C1 segment of cervical spinal cord (tissue), 14 donors: ENCODE measurements around the gene KDM4B.
"Not testable (repeated sequence)": the region's sequence is repeated elsewhere in the genome, so short reads cannot be mapped to it uniquely, and the experiment has no call there.

Experiments
- DNase-seq, 14 donors: peaks; one replicate each; lab custom pipeline; 2025; lab: John Stamatoyannopoulos, UW

Gene KDM4B

GRCh38 chr19:5147074-5147977 is 178.4 kb downstream of the KDM4B start:
- DNase-seq, result no peak

DNA sequence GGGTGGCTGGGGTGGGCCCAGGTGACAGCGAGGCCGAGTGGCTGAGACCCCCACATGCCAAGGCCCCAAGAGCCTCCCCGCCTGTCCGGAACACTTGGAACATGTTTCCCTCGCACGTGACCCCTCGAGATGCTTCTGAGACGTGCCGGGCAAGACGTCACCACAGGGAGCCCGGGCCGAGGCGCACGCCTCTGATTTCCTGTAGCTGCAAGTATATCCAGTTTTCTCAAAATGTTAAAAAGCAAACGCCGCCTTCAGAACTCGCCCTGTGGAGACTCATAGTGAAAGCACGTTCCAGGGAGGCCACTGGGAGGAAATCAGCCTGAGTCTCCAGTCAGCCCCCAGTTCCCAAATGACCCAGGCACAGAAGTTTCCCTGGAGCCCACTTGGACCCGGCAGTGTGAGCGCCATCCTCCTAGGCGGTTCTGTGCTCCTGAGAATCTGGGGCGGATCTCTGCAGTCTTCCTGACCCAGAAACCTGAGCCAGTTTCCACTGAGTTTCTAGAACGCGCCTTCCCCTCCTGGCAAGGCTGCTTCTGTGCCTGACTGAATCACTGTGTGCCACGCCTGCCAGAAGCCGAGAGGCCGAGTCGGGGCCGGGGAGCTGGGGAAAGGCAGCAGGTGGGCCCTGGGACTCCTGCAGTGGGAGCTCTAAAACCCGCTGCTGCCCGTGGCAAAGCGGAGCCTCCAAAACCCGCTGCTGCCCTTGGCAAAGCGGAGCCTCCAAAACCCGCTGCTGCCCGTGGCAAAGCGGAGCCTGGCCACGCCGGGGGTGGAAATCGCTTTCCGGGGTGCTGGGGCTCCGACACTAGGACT is 179.3 kb downstream of the KDM4B start:
- DNase-seq, result peak in 7 of 14 donors; percentile 9 to 91 (median 29)

DNA sequence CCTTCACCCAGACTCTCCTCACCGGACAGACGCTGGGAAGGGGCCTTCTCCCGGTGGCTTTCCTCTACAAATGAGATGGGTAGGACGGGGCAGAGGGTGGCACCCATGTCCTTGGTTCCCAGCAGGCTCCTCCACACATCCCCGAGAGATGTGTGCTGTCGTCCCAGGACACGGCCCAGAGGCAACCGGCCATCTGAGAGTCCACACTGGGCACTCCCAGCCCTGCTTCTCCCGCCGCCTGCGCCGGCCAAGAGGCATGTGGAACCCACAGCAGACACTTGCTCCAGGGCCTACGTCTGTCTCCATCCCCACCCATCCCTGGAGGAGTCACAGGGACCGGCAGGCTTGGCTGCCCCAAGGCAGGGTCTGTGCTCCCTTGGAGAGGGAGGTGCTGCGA is 179.9 kb downstream of the KDM4B start:
- no peak for DNase-seq

- no peak for DNase-seq
Observed at GRCh38 chr19:5149508-5149907, 180.6 kb downstream of the KDM4B start.

DNA sequence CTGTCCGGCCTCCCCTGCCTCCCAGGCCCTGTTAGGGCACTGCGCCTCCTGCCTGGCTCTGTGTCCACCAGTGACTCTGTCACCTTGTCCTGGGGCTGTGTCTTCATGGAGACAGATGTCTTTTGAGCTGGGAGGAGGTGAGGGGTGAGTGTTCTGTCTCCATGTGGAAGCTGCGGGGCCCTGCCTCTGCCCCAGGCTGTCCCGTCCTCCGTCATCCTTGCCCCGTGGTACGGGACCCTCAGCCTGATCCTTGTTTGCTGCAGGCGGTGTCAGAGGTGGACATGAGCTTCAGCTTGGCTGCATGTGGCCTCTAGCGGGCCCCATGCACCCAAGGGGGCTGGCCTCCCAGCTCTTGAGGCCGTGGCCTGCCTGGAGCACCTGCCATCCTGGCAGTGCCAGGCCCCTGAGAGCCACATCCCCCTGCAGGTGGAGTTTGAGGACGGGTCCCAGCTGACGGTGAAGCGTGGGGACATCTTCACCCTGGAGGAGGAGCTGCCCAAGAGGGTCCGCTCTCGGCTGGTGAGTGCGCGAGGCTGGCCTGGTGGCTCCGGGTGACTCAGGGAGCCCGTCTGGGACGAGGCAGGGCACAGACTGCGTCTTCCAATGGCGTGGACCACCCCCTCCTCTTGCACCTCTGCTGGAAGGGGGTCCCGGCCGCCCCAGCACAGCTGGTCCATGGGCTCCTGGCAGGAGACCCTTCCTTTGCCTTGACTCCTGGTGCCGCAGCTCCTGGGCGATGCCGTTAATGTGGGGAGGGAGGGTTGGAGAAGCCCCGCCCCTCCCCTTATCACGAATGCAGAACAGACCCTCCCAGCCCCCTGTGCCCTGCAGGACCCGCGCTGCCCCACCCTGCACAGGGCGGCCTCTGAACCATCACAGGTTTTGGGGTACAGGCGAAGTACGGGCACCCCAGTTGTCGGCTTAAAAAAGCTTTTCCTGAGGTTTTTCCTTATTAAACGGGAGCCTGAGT is 181.3 kb downstream of the KDM4B start:
- DNase-seq, result no peak

- no peak for DNase-seq
Observed at GRCh38 chr19:5150902-5151741, 182.2 kb downstream of the KDM4B start.

DNA sequence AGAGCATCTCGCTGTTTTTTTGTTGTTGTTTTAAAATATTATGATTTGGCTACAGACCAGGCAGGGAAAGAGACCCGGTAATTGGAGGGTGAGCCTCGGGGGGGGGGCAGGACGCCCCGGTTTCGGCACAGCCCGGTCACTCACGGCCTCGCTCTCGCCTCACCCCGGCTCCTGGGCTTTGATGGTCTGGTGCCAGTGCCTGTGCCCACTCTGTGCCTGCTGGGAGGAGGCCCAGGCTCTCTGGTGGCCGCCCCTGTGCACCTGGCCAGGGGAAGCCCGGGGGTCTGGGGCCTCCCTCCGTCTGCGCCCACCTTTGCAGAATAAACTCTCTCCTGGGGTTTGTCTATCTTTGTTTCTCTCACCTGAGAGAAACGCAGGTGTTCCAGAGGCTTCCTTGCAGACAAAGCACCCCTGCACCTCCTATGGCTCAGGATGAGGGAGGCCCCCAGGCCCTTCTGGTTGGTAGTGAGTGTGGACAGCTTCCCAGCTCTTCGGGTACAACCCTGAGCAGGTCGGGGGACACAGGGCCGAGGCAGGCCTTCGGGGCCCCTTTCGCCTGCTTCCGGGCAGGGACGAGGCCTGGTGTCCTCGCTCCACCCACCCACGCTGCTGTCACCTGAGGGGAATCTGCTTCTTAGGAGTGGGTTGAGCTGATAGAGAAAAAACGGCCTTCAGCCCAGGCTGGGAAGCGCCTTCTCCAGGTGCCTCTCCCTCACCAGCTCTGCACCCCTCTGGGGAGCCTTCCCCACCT is 183.3 kb downstream of the KDM4B start:
- no peak for DNase-seq

GRCh38 chr19:5152767-5153532 is 184.0 kb downstream of the KDM4B start:
- DNase-seq, result no peak

DNA sequence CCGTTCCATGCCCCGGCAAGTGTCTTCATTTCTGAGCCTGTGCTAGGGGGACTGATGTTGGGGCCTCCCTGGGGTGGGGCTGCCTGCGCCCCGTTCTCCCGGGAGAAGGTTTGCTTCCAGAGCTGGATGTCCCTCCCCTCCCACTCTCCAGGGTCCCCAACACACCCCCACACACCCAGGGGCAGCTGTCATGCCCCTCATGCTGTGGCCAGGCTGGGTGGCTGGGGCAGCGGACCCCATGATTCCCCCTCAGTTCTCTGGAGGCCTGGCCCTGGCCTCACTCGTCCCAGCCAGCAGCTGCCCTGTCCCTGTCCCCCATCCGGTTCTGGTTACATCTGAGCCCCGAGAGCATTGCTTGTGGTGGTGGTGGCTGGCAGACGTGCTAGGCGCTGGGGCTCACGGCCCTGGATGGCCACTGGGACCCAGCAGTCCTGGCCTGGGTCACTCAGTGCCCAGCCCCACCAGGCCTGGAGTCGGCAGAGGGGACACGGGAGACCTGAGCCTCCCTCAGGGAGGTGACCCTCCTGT is 184.8 kb downstream of the KDM4B start:
- DNase-seq, result no peak

DNA sequence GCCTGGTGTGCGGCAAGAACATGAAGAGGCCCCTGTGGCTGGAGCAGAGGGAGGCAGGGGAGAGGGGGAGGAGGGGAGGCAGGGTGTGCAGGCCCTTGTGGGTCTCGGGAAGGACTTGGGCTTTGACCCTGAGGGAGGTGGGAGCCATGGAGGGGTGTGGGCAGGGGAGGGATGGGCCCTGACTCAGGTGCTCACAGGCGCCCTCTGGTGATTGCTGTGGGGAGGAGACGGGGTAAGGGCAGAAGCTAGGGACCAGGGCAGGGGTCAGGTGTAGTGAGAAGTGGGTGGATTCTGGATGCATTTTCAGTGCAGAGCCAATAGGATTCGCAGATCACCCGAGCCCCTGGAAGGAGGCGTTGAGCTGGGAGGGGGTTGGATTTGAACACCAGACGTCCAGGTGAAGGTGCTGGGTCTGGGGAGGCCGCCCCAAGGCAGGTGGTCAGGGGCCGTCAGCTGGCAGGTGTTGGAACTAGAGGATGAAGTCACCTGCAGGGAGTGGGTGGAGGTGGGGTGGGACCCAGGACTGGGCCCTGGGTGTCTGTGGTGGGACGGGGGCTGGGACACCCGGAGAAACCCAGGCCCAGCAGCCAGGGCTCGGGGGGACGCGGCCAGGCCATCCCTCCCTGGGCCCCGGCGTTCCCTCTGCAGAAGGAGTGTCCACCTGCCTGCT is 185.4 kb downstream of the KDM4B start:
- peak in 1 of 14 donors; percentile 4 for DNase-seq

- DNase-seq, result peak in 1 of 14 donors; percentile 46
Observed at GRCh38 chr19:5154799-5155426, 186.0 kb downstream of the KDM4B start.

GRCh38 chr19:5155586-5156210 is 186.8 kb downstream of the KDM4B start:
- DNase-seq, result no peak

DNA sequence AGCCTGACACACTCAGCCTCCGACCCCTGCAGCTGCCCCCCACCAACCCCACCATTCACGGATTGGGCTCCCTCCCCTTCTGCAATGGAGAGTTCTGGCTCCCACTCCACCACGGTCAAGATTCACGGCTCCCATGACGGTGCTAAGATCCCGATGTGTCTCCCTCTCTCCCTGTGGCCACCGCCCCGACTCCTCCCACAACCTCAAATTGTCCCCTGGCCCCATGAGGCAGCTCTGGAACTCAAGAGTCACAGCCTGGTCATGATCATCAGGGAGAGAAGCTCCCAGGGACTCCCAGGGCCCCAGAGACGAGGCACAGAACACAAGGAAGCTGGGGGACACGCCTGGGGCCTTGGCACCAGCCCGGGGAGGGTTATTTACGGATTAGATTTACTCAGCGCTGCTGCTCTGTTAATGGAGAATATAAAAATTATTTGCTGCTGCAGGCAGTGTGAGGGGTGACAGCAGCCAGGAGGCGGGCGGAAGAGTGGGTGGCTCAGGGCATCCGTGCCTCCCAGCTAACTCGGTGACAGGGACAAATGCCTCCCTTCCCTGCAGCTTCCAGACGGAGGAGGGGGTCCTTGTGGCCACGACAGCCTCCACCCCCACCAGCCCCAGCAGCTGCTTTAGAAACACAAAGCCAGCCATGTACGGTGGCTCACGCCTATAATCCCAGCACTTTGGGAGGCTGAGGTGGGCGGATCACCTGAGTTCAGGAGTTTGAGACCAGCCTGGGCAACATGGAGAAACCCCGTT is 187.5 kb downstream of the KDM4B start:
- no peak for DNase-seq

- DNase-seq, result no peak
Observed at GRCh38 chr19:5157186-5157585, 188.3 kb downstream of the KDM4B start.

DNA sequence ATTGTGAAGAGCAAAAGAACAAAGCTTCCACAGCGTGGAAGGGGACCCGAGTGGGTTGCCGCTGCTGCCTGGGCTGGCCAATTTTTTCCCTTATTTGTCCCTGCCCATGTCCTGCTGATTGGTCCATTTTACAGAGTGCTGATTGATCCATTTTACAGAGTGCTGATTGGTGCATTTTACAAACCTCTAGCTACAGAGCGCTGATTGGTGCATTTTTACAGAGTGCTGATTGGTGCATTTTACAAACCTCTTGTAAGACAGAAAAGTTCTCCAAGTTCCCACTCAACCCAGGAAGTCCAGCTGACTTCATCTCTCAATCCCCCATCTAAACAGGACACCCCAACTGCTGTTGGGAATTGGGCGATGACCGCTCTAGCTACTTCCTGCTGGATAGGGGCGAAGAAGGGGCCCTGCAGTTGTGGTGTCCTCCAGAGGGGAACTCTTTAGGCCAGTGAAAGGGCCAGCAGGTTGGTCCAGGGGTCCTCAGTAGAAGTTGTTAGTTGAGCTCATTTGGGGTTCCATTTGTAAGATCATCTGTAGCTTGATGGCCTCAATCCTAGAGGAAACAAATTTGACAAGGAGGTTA is 189.7 kb downstream of the KDM4B start:
- not testable (repeated sequence) for DNase-seq
